ENCODE measurements around the gene STOM.

The STOM gene

GRCh38 chr9:121348221-121348620, 21.8 kb downstream of the STOM start:
- no peak for DNase-seq (ENCODE audit: low read depth in 2 of 2)

DNA sequence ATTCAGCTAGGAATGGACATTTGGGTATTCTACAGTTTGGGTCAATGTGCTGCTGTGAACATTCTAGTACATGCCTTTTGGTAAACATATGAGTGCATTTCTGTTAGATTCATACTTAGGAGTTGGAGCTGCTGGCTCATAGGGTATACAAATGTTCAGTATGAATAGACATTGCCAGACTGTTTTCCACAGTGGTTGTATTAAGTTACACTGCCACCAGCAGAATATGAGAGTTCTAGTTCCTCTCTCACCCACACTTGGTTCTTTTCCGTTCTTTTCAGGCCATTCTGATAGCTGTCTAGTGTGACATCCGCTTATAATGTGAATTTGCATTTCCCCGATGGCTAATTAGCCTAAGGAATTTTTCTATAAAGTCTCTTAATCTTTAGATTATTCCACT, 25.0 kb downstream of the STOM start:
- DNase-seq (ENCODE audit: low read depth in 2 of 2): no peak

GRCh38 chr9:121344184-121344583, 25.9 kb downstream of the STOM start:
- no peak for DNase-seq (ENCODE audit: low read depth in 2 of 2)

- no peak for DNase-seq (ENCODE audit: low read depth in 2 of 2)
These were observed 29.2 kb downstream of the STOM start for GRCh38 chr9:121340676-121341392.

GRCh38 chr9:121339437-121339836, 30.6 kb downstream of the STOM start:
- DNase-seq (ENCODE audit: low read depth in 2 of 2): no peak

DNA sequence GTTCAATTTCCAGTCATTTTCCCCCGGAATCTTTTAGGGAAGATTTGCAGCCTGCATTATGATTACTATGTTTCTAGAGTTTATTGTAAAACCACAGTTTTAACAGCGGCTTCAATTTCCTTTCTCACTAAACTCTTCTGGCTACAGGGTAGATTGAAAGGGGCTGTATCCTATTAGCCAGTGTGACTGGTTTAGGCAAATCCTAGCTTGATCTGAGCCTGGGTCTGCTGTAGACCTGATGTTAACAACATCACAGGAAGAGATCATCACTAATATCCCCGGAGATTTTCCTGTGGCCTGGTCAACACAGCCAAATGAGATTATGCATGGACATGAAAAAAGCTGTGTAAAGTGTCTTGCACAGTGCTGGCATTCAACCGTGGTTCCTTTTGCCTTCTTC, 33.4 kb downstream of the STOM start:
- no peak for DNase-seq (ENCODE audit: low read depth in 2 of 2)

DNA sequence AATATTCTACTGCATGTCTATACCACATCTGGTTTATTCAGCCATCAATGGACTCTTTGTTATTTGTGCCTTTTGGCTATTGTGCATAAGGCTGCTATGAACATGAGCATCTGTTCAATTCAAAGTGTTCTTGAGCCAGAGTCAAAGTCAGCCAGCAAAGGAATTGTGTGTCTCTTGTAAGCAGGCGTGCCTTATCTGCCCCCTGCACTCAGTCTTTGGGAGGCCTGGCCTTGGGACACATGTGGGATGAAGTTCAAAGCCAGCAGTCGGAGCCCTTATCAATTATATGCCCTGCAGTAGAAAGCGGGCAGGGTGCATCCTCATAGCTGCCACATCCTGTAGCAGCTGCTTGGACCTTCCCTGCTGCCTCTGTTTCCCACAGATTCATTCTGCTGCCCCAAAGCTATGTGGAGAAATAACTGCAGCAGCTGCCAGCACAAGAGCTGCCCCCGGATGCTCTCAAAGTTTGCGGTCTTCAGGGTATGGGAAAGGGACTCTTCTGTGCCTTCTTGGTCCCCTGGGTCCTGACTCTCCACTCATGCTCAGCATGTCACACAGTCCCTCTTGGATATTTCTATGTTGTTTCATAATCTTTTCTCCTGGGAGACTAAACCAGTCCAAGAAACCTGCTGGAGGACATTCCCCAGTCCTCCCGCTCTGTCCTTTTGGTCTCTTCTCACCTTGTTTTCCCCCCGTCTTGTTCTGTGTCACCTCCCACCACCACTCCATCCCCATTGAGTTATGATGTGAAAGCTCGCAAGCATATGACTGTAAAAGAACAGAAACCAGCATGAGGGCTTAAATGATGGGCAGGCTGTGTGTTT, 35.9 kb downstream of the STOM start:
- no peak for DNase-seq (ENCODE audit: low read depth in 2 of 2)

DNA sequence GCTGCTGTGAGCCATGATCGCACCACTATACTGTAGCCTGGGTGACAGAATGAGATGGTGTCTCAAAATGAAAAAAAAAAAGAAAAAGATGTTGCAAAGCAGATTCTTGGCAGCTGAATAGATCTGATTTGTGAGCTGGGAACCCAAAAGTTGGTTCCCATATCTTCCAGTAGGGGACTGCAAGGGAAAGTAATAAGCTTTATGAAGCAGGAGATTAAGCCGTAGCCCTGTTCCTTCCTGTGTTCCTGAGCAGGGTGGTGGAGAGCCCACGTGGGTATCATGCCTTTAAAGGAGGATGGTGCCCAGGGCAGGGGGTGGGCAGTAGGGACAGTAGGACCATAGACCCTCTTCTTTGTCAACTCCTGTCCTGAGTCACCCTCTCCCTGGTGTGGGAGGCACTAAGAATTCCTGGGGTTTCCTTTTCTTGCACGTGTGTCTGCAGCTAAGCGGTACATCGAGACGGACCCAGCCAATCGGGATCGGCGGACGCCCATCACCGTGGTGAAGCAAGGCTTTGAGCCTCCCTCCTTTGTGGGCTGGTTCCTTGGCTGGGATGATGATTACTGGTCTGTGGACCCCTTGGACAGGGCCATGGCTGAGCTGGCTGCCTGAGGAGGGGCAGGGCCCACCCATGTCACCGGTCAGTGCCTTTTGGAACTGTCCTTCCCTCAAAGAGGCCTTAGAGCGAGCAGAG, 37.9 kb downstream of the STOM start:
- DNase-seq (ENCODE audit: low read depth in 2 of 2): no peak

- DNase-seq (ENCODE audit: low read depth in 2 of 2): no peak
These were observed 38.5 kb downstream of the STOM start for GRCh38 chr9:121331549-121331948.

- DNase-seq (ENCODE audit: low read depth in 2 of 2): no peak
These were observed 41.0 kb downstream of the STOM start for GRCh38 chr9:121328876-121329681.

DNA sequence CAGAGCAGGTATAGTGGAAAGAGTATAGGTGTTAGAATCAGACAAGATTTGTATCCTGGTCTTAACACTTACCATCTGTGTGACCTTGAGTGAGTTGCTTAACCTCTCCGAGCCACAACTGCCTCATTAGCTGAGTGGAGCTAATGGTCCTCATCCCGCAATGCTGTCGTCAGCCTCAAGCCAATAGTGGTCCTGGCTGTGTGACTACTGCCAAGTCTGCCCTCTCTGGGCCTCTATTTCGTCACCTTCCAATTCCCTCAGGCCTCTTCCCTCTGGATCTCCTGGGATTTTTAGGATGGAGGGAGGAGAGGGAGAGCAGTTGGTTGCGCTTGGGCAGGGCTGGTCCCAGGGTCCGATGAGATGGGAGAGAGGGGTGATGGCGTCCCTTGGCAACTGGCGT, 41.6 kb downstream of the STOM start:
- no peak for DNase-seq (ENCODE audit: low read depth in 2 of 2)

- no peak for DNase-seq (ENCODE audit: low read depth in 2 of 2)
These were observed 43.0 kb downstream of the STOM start for GRCh38 chr9:121326901-121327613.

DNA sequence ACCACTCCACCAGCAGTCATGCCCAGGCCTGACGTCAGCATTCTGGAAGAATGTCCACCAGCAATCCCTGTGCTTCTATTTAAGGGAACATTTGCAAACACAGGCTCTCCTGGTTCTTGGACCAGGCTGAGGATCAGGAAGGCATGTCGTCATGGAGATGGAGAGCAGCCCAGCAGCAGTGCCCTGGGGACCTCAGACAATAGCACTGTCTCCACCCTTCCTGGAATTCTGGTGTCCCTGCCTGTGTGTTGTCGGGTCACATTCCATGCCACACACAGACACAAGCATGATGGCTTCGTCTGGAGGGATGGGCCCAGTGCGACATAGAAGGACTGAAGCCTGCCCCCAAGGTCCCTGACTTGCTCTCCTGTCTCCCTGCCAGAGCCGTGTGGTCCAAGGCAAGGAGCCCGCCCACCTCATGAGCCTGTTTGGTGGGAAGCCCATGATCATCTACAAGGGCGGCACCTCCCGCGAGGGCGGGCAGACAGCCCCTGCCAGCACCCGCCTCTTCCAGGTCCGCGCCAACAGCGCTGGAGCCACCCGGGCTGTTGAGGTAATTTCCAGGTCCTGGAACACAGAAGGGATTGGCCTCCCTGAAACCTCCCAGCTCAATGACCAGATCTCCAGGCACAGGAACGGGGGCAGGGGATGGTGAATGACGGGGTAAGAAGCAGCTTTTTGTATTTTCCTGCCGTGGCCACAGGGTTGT, 43.8 kb downstream of the STOM start:
- no peak for DNase-seq (ENCODE audit: low read depth in 2 of 2)

DNA sequence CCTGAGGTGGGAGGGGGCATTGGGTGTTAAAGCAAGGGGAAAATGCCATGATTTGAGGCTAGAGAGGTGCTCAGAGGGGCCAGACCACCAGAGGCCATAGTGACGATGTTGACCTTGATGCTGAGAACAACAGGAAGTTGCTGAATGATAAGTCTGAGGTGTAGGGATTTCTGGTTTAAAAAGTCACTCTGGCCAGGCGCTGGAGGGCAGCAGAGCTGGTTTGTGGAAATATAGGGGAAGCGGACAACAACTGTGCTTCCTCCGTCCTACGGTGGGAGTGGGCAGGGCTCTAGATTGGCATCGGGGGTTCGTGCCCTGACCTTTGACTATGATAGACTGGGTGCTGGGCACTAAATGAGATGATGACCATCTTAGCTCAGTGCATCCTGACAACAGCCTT, 44.7 kb downstream of the STOM start:
- no peak for DNase-seq (ENCODE audit: low read depth in 2 of 2)

- no peak for DNase-seq (ENCODE audit: low read depth in 2 of 2)
These were observed 45.3 kb downstream of the STOM start for GRCh38 chr9:121324755-121325154.

- DNase-seq (ENCODE audit: low read depth in 2 of 2): no peak
These were observed 45.7 kb downstream of the STOM start for GRCh38 chr9:121324316-121324715.

GRCh38 chr9:121323449-121324151, 46.5 kb downstream of the STOM start:
- no peak for DNase-seq (ENCODE audit: low read depth in 2 of 2)

GRCh38 chr9:121322737-121323448, 47.2 kb downstream of the STOM start:
- DNase-seq (ENCODE audit: low read depth in 2 of 2): no peak

DNA sequence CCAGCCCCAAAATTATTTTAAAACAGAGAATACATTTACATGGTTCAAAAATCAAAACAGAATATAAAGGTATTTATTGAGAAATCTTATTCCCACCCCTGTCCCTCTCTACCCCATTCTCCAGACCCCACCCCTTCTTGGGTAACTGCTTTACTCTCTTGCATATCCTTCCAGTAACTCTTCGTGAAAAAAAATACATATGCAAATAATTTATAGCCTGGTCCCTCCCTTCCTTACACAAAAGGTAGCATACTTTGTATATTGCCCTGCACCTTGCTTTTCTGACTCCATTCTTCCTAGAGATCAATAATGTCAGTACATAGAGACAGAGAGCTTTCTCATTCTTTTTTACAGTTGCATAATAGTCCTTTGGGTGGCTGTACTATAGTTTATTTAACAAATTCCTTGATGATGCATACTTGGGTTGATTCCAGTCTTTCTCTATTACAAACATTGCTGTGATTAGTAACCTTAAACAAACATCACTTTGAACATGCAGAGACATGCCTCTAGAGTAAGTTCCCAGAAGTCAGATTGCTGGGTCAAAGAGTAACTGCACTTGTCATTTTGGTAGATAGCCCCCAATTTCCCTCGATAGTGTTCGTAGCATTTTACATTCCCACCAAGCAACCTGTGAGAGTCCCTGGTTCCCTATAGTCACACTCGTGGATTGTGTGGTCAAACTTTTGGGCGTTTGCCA, 47.9 kb downstream of the STOM start:
- no peak for DNase-seq (ENCODE audit: low read depth in 2 of 2)
